Subcutaneous adipose tissue (tissue), 4 donors: Measurements from ENCODE around the gene PFKFB3. TPM values are rescaled to one million over a fixed set of nuclear protein-coding genes. Genes with fewer than 3 reads are reported as not detected.

Experiments used
- total RNA-seq, 4 donors: library from RNA; depleted of rRNA; stranded (reverse); fragments of >200 nt; gene quantifications; one replicate each; pipeline ENCODE4 v1.1.0, GENCODE V29; 2016
- TF ChIP-seq, protein P1 (sequence below): fragments of 450-650 bp; IDR thresholded peaks from one replicate; pipeline ENCODE4 v1.5.1; 2016; ENCODE audit warnings: low read depth, mild to moderate bottlenecking, control low read depth, antibody characterized with exemption, moderate library complexity

Gene PFKFB3
- total RNA-seq, 4 donors from 2014 or later = 383 to 1,460 (median 500) TPM

DNA sequence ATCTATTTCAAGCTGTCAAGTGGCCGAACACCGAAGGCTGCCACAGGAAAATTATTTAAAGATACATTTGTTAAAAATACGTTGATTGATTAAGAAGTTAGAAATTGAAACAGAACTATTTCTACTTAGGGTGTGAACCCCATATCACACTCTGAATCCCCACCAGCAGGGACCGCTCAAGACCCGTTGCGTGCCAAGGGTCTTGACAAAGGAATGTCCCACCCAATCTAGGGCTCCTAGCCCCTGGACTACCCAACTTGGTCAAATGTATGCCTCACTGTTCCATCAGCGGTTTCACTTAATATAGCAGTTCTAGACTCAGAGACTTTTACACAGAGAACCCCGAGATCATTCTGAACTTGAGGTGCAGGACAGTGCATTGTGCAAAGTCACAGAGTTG lies 11.6 kb upstream of the PFKFB3 start:
- TF ChIP-seq, protein P1, sequence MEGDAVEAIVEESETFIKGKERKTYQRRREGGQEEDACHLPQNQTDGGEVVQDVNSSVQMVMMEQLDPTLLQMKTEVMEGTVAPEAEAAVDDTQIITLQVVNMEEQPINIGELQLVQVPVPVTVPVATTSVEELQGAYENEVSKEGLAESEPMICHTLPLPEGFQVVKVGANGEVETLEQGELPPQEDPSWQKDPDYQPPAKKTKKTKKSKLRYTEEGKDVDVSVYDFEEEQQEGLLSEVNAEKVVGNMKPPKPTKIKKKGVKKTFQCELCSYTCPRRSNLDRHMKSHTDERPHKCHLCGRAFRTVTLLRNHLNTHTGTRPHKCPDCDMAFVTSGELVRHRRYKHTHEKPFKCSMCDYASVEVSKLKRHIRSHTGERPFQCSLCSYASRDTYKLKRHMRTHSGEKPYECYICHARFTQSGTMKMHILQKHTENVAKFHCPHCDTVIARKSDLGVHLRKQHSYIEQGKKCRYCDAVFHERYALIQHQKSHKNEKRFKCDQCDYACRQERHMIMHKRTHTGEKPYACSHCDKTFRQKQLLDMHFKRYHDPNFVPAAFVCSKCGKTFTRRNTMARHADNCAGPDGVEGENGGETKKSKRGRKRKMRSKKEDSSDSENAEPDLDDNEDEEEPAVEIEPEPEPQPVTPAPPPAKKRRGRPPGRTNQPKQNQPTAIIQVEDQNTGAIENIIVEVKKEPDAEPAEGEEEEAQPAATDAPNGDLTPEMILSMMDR = no peak

DNA sequence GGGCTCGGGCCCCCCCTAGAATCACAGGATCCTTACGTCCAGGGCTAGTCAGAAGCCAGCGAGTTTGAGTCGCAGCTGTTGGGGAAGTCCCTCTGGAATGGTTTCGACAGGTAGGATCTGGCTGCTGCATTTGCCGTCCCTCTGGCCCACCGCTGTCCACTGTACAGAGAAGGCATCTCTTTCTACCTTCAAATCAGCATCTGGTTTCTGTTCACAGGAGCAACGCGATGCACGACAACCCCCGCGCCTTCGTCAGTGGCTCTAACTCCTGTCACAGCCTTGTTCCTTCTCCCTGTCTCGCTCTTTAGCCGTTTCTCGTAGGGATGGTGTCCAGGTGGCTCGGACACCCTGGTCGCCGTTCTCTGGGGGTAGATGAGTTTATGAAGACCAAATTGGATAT lies 11.2 kb upstream of the PFKFB3 start:
- TF ChIP-seq, protein P1 = no peak

DNA sequence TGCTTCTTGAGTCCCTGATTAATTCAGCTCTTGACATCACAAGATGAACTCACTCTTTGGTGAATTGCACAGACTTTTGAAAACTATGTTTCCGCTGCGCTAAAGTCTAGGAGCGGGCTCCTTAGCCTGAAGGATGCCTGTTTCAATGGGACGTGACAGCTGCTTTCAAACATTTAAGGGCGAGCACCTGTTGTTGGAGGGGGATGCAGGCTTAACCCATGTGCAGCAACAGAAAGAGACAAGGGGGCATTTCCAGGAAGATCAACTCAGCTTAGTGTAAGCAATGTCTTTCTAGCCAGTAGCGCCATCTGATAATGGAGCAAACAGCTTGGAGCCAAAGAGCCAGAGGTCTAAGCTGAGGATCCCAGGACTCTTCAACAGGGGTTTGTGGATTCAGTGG lies 8.4 kb upstream of the PFKFB3 start:
- TF ChIP-seq, protein P1 = no peak

DNA sequence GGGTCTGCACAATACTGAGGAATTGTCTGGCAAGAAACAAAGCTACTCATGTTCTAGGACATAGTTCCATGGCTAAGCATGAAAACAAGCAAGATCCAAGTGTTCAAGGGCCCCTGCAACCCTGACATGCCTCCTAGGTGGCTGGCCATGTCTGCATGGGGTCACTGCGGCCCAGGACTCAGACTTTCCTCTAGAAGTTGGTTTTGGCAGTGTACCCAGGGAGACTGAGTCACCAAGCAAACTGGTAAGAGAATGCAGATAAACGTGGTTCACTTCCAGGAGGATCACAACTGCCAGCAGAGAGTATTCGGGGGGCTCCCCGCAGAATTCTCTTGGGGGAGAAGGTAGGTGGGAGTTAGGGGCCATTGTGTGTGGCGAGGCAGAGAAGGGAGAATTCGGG lies 7.4 kb upstream of the PFKFB3 start:
- TF ChIP-seq, protein P1 = no peak

DNA sequence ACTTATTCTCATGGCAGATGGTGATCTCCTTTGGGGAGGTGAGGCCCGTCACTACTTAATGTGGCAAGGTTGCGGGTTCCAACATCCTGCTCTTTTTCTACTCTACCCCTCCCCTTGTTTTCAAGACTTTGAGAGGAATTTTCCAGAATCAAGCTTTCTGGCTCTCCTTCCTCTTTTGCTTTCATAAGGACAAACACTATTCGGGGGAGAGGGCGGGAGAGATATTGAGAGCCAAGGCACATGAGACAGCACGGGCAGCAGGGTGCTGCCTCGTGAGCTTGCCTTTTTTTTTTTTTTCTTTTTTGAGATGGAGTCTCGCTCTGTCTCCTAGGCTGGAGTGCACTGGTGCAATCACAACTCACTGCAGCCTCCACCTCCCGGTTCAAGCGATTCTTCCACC lies 6.9 kb upstream of the PFKFB3 start:
- TF ChIP-seq, protein P1 = no peak

DNA sequence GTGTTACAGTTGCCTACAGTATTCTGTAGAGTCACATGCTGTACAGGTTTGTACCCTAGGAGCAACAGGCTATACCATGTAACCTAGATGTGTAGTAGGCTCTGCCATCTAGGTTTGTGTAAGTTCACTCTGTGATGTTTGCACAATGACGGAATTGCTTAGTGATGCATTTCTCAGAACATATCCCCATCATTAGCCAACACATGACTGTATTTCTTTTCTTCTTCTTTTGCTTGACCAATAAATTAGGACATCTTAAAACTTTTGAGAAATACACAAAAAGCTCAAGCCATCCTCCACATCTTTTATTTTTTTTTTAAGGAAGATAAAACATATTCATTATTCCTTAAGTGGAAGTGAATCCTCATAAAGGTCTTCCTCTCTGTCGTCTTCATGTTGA lies 5.4 kb upstream of the PFKFB3 start:
- TF ChIP-seq, protein P1 = no peak

DNA sequence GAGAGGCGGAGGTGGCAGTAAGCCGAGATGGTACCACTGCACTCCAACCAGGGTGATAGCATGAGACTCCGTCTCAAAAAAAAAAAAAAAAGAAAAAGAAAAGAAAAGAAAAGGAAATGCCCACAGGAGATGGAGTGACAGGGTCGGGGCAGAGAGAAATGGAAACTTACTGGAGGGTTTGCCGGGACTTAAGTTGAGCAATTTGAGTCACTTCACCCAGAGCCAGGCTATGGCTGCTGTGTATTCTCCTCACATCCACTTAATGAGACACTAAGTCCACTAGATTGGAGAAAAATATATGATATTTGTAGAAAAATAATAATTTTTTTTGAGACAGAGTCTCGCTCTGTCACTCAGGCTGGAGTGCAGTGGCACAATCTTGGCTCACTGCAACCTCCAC lies 4.6 kb upstream of the PFKFB3 start:
- TF ChIP-seq, protein P1 = no peak
